Activated CD4-positive, CD25-positive, alpha-beta regulatory T cell treated with anti-CD3 and anti-CD28 coated beads, Interleukin-2, amount 50 U/mL, for 16 hours (primary cell): ENCODE data around the gene CDH15.

Experiments used
- DNase-seq: peaks from one replicate; pipeline ENCODE4 v3.0.0-alpha.2; 2020; ENCODE audit warnings: low read depth, low spot score

The CDH15 gene

GRCh38 chr16:89171216-89172170 lies at the start of gene CDH15:
Gene CDH15, plus strand, starts transcription at chr16:89171748. Its CDS starts 84 bp downstream, at chr16:89171832.
- DNase-seq: peak; percentile 84

- DNase-seq: peak; percentile 48
Measured at GRCh38 chr16:89122322-89122851, 49.2 kb upstream of the CDH15 start.

GRCh38 chr16:89123001-89123830 lies 48.3 kb upstream of the CDH15 start:
- no peak for DNase-seq

- no peak for DNase-seq
Measured at GRCh38 chr16:89123831-89124100, 47.8 kb upstream of the CDH15 start.

GRCh38 chr16:89129378-89129777 lies 42.2 kb upstream of the CDH15 start:
- DNase-seq: no peak

GRCh38 chr16:89130448-89130847 lies 41.1 kb upstream of the CDH15 start:
- no peak for DNase-seq

- DNase-seq: no peak
Measured at GRCh38 chr16:89131783-89132182, 39.8 kb upstream of the CDH15 start.

GRCh38 chr16:89132194-89133005 lies 39.1 kb upstream of the CDH15 start:
- no peak for DNase-seq

- no peak for DNase-seq
Measured at GRCh38 chr16:89133457-89134127, 38.0 kb upstream of the CDH15 start.

GRCh38 chr16:89134269-89134668 lies 37.3 kb upstream of the CDH15 start:
- DNase-seq: no peak

- no peak for DNase-seq
Measured at GRCh38 chr16:89135166-89135565, 36.4 kb upstream of the CDH15 start.

- no peak for DNase-seq
Measured at GRCh38 chr16:89135971-89136765, 35.4 kb upstream of the CDH15 start.

- DNase-seq: no peak
Measured at GRCh38 chr16:89136931-89137330, 34.6 kb upstream of the CDH15 start.

- no peak for DNase-seq
Measured at GRCh38 chr16:89137666-89138512, 33.7 kb upstream of the CDH15 start.

- no peak for DNase-seq
Measured at GRCh38 chr16:89138513-89138795, 33.1 kb upstream of the CDH15 start.

GRCh38 chr16:89138843-89139520 lies 32.6 kb upstream of the CDH15 start:
- DNase-seq: no peak

GRCh38 chr16:89139907-89140361 lies 31.6 kb upstream of the CDH15 start:
- DNase-seq: no peak

- no peak for DNase-seq
Measured at GRCh38 chr16:89140401-89140800, 31.1 kb upstream of the CDH15 start.
